Right ventricle myocardium inferior (tissue), 1 donor: ENCODE measurements around the gene ZFP36L2. TPM values are rescaled to one million over a fixed set of nuclear protein-coding genes. Genes with fewer than 3 reads are reported as not detected.
A peak's percentile ranks its signal among the peaks of the same experiment; 100 is the strongest.

Experiments
- ATAC-seq: fragments of 200-7000 bp; cut with Tn5 transposase; one replicate; pipeline ENCODE4 v1.9.1; 2020; ENCODE audit warnings: mild to moderate bottlenecking, moderate library complexity
- DNase-seq: peaks from one replicate; pipeline ENCODE4 v3.0.0; 2021; ENCODE audit errors: missing footprints
- intact Hi-C: fragments of 100-400 bp; cut with DNase I; formaldehyde crosslinking; loops from one replicate; pipeline ENCODE4 v1.11.0; 2022
- total RNA-seq: library from RNA; stranded (reverse); fragmentation: NEBNext Ultra II Directional; extraction: Animal tissue kit (Norgen Biotek cat#: 25700); gene quantifications from one replicate; pipeline ENCODE4 v1.2.1, GENCODE V29; 2021
- donor health status: DM: no; HTN: yes; CAD: no; lungs with severe emphysema.

The ZFP36L2 gene
- total RNA-seq, 1 donor from 2014 or later, result 51.1 TPM

DNA sequence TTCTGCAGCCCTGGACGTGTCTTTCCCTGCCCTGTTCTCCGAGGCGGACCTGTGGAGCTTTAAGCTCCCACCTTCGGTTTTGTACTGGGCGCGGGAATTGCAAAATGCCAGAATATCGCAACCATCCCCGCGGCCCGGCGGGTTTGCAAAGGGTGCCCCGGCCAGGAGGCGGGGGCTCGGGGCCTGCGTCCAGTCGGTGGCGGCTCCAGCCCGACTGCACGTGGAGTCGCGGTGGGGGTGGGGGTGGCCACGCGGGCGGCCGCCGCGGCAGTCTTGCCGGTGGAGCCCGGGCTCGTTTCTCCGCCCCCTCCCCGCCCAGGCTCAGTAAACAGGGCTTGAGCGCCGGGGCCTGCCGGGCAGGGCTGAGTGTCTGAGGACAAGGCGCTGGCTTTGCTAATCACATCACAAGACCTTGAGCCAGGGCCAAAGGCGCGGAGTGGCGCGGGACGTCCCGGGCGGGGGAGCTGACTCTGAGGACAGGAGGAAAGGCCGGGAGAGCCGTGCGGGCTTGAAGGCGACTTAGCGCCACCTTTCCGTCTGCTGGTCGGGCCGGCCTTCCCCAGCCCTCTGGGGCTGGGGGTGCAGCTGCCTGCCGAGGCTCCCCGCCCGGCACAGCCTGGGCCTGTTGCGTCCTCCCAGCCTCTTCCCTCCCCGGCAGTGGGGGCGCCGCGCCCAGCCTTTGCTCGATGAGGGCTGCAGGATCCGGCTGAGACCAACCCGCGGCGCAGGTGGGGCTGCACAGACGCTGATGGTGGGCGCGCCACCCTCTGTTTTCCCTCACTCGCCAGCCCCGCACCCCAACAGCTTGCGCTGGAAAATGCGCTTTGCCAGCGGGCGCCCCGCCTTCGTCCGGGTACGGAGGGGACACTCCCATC is 786 bp upstream of the ZFP36L2 start:
- peak; percentile 97 for DNase-seq
- peak; percentile 79 for ATAC-seq
- intact Hi-C loops, result loop anchor here (2.0 kb wide), 5 partner anchors 68 to 280 kb away; no protein-coding TSS in a partner anchor

DNA sequence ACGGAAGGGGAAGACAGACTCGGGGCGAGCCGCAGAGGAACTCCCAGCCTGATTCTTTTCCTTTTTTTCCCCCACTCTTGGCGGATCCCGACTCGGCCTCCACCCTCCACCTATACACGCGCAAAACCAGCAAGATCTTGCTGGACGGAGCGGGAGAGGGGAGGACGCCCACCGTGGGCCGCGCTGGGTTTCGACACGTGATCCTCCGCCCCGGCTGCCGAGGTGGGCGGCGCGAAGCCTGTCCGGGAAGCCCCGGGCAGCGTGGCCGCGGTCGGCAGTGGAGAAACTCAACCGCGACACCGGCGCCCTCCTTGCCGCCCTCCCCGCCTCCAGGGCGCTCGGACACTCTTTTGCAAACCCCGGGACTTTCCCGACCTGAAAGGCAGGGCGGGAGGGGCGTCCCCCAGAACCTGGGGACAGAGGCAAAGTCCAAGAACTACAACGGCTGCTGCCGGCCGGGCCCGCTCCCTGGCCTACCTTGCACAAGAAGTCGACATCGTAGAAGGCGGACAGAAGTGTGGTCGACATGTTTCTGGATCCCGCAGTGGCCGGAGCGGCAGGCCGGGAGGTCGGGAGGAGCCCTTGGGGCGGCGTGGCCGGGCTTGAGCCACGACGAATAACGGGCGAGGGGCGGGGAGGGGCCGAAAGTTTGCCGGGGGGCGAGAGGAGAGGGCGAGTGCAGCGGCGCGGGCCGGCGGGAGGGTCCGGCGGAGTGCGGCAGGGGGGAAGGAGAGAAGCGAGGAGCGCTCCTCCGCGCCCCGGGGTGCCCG is 433 bp downstream of the ZFP36L2 start:
- intact Hi-C loops, result loop anchor here (2.0 kb wide), 5 partner anchors 67 to 279 kb away; no protein-coding TSS in a partner anchor
- peak; percentile 90 for DNase-seq
- ATAC-seq, result peak; percentile 5

DNA sequence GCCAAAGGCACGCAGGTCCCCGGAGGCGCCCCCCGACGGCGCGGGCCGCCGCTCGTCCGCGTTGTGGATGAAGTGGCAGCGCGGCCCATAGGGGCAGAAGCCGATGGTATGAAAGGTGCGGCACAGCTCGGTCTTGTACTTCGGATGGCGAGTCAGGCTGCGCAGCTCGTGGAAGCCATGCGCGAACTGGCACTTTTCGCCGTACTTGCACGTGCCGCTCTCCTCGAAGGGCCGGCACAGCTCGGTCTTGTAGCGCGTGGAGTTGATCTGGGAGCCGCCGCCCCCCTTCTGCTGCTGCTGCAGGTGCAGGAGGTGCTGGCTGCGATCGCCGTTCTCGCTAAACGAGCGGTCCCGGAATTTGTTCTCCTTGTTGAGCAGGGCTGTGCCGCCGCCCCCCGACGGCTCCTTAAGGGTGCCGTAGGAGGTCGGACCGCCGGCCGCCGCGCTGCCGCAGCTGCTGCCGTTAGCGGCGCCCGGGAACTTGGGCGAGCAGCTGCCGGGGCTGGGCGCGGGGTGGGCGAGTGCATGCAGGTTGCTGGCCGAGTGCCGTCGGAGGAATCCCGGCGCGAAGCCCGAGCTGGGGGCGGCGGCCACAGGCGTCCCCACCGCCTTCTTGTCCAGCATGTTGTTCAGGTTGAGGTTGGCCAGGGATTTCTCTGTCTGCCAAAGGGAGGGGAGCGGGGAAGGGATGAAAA is 1.2 kb downstream of the ZFP36L2 start:
- intact Hi-C loops, result no loop called here
- ATAC-seq (no peak), DNase-seq (peak; percentile 85)

DNA sequence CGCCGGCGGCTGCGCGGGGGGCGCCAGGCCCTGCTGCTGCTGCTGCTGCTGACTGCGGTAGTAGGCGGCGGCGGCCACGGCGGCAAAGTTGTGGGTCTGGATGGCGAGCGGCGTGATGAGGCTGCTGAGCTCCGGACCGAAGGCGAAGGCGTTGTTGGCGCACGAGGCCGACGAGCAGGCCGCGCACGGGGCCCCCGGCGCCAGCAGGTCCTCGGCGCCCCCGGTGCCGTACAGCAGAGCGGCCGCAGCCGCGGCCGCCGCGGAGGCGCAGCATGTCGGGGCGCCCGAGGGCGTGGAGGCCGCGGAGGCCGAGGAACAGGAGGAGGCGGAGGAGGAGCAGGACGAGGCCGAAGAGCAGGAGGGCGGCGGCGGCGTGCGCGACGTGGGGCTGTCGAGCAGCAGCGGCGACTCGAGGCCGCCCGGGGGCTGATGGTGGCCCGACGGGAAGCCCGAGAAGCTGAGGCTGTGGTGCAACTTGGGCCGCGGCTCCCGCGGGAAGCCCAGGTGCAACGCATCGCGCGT is 1.8 kb downstream of the ZFP36L2 start:
- peak; percentile 75 for DNase-seq
- ATAC-seq, result no peak
- intact Hi-C loops, result loop anchor here (5.0 kb wide), 2 partner anchors 137 to 152 kb away; no protein-coding TSS in a partner anchor

DNA sequence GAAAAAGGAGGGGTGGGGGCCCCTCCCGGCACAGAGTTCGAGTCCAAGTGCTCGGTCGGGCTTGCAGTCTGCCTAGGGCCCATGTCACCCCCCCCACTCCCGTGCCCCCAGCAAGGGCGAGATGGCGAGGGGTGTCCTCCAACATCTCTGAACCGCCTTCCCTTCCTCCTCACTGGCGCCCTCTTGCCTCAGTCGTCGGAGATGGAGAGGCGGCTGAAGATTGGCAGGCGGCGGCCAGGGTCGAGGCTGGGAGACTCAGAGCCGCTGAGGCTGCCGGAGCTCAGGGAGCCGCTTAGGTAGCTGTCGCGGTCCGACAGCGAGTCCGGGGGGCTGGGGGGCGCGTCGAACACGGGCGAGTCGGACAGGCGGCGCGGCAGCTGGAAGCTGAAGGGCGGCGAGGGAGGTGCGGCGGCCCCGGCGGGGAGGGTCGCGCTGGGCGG is 2.3 kb downstream of the ZFP36L2 start:
- intact Hi-C loops, result loop anchor here (5.0 kb wide), 2 partner anchors 137 to 152 kb away; no protein-coding TSS in a partner anchor
- ATAC-seq (no peak), DNase-seq (peak; percentile 88)

DNA sequence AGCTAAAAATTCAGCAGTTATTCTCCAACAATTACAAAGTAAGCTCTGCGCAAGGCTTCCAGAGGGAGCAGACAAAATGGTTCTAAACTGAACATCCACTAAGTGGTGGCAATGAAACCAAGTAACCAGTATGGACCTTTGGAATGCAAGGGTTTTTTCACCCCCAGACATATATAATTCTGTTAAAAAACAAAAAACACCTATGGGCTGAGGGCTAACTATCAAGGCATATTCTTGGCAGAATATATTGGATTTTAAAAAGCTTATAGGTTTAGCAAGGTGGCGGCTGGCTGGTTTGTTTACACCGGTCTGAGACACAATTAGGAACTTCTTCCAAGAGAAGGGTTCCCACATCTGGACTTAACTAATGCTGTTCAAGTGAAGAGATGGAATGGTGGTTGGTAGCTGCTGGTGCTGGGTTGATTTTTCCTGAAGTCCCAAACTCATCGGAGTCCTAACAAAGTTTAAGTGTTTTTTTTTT is 2.8 kb downstream of the ZFP36L2 start:
- DNase-seq (no peak), ATAC-seq (no peak)
- intact Hi-C loops, result loop anchor here (5.0 kb wide), 2 partner anchors 136 to 151 kb away; no protein-coding TSS in a partner anchor

DNA sequence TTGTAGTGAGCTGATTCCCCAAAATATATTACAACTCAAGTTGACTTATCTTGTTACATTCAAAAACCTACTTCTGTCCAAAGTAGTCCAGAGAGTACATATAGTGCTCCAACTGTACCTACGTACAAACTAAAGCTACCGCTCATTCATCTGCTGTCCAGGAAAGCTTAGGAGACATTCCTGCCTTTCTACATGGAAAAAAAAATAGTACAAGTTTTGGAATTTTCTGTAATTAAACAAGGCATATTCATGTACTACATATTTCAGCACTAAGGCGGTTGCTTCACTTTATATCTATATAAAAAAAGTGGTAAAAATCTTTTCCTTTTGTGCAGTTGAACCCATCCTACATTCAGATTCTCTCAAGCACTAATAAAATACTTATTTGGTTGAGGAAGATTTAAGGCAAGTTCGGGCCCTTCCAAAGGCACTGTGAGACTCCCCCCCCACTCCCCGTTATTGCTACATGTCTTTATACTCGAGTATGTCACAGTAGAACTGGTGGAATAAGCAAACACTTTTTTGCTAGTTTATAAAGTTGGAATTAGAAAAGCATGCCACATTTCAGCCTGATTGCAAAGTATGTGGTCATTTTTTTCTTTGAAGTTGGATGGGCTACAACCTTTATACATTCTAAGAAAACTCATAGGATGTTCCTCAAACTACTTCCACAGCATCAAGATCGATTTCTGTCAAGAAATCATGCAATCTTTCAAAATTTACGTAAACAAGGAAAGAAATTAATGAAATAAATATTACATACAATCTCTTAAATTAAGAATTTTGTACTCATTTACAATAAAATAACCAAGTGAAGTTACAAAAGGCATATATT is 3.7 kb downstream of the ZFP36L2 start:
- ATAC-seq (no peak), DNase-seq (no peak)
- intact Hi-C loops, result loop anchor here (5.0 kb wide), 2 partner anchors 135 to 150 kb away; no protein-coding TSS in a partner anchor

DNA sequence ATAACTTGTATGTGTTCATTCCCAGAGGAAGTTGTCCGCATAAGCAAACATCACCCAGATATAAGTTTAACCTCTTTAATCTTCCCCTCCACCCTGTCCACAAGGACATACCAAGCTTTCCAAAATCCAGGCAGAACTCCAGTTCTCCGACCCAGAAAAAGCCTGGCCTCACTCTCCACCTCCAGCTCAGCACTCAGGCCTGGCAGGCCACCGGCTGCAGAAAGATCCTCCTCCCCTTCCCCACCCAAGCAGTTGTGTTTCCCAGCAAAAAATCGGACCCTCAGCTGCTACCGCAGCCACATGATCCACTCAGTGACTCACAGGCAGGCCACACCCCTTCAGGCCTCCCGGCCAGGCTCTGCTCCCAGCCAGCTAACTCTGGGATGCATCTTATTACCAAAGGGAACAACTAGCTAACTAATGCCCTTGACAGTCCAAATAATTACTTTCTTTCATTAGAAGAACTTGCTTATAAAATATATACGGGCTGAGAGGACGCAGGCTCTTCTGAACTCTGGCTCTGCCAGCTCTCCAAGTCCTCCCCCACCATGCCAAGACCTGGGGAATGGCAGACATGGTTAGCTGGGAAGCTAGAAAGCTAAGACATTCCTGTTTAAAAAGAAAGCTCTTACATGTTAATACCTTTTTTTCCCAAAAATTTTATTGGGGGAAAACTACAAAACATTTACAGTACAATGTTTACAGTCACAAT is 4.5 kb downstream of the ZFP36L2 start:
- peak; percentile 92 for DNase-seq
- intact Hi-C loops, result loop anchor here (5.0 kb wide), 2 partner anchors 135 to 150 kb away; no protein-coding TSS in a partner anchor
- peak; percentile 38 for ATAC-seq

DNA sequence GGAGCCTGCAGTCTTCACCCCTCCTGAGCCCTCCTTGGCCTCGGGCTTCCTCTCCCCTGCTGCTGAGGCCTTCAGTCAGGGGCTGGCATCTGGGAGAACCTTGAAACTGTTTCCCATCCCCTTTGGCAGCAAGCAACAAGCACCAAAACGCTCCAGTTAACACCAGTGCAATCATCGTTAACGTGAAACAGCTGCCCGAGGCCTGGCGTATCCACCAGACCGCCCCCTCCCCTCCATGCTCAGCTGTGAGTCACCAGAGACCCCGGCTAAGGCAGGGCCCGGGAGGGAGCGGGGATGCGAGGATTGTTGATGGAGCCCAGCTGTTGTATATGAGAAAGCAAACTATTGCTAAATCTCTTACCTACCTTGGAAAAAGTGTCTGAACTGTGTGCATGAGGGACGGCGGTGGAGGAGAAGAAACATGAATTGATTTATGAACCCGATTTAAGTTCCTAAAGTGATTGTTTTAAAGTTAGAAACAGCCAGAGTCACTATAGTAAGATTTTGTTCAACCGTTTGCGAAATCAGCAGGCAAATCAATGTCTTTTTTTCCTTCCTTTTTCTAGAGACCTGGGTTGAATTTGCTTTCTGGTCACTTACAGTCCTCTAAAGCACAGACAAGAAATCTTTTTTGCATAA is 5.2 kb downstream of the ZFP36L2 start:
- ATAC-seq (peak; percentile 26), DNase-seq (peak; percentile 80)
- intact Hi-C loops, result loop anchor here (5.0 kb wide), 2 partner anchors 134 to 149 kb away; no protein-coding TSS in a partner anchor

DNA sequence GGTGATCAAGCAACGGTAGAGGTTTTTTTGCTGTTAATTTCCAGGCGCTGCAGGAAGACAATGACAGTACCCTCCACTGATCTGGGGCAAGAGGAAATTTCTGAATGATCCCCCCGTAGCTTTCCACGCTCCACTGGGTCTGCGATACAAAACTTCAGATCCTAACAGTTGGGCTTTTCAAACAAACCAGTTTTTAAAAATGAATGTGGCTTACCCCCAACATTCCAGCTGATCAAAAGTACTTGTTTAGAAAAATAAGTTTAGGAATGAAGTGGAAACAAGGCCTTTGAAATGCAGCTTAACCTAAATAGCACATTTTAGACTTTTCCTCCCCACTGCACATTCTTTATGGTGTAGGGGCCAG is 5.7 kb downstream of the ZFP36L2 start:
- intact Hi-C loops, result loop anchor here (5.0 kb wide), 2 partner anchors 133 to 148 kb away; no protein-coding TSS in a partner anchor
- no peak for ATAC-seq
- no peak for DNase-seq

DNA sequence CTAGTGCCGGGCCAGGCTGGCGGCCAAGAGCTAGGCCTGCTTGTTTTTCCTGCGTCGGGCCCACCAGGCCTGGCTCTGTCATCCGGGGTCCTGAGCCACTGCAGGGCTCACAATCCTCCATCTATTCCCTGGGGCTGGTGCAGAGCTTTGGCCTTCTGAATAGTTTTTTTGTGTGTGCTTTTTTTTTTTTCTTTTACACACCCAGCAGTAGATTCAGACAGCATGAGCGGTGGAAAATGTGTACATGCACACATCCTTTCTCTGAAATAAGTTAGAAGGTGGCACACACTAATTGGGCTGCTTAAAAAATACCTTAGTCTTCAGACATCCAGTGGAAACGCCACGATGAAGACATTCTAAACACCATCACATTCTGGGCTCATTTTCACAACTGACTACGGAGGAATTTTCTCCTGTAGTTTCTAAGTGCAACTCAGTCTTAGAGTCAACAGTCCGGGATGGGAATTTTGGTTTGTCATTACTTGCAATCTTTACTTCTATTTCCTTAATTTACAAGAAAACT is 6.1 kb downstream of the ZFP36L2 start:
- no peak for DNase-seq
- intact Hi-C loops, result loop anchor here (5.0 kb wide), 2 partner anchors 133 to 148 kb away; no protein-coding TSS in a partner anchor
- no peak for ATAC-seq

DNA sequence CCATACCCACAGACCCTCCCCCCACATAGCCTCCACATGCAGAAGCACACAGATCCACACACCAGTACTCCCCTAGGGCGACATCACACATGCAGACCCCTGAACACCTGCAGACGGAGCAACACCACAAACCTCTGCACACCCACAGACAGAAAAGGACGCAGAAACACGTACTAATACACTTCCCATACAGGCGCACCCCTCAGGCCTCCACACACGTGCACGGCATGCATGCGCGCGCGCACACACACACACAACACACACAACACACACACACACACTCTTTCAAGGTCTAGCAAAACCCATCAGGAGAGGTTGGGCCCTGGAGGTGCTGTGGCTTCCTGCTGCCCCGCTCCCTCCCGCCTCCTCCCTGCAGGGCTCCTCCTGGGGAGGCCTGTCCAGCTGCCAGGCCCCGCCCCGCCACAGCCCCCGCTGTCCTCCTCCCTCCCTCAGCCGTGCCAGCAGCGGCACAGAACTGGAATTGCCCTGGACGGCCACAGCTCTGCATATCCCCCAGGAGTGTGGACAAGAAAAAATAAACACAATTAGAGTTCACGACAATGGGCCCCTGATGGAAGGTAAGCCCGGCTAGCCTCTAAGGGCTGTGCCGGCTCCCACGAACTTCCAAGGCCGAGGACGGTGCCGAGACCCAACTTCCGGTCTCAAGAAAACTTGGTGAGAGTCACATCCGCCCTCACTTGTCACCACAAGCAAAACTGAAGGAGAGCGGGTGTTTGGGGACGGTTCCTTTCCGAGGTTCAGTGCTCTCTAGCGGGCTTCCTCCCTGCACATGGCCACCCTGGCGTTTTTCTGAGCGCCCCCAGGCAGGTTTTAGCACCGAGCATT is 6.8 kb downstream of the ZFP36L2 start:
- DNase-seq (peak; percentile 94), ATAC-seq (peak; percentile 79)
- intact Hi-C loops, result loop anchor here (2.0 to 5.0 kb wide), 5 partner anchors 42 to 147 kb away; no protein-coding TSS in a partner anchor

DNA sequence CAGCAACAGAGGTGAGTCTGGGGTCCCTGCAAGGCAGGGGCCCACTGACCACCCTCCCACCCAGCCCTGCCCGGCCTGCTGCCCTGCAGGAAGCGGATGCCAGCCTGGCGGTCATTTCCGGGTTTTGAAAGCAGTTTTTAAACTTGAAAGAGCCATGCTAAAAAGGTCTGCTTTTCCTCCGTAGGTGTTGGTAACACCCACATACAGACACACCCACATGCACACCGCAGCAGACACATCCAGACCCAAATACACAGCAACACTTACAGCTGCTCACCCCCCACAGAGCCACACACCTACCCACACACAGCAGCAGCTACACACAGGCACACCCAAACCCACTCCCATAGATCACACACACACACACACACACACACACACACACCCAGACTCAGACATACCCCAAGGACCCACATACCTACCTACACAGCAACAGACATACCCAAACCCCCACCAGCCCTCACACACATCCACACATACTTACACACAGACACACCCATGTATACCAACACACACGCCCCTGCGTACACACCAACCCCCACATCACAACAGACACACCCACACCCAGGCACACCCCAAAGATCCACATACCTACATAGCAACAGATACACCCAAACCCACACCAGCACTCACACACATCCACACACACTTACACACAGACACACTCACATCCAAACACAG is 7.6 kb downstream of the ZFP36L2 start:
- intact Hi-C loops, result loop anchor here (2.0 to 5.0 kb wide), 3 partner anchors 42 to 88 kb away; no protein-coding TSS in a partner anchor
- DNase-seq (peak; percentile 83), ATAC-seq (peak; percentile 12)

DNA sequence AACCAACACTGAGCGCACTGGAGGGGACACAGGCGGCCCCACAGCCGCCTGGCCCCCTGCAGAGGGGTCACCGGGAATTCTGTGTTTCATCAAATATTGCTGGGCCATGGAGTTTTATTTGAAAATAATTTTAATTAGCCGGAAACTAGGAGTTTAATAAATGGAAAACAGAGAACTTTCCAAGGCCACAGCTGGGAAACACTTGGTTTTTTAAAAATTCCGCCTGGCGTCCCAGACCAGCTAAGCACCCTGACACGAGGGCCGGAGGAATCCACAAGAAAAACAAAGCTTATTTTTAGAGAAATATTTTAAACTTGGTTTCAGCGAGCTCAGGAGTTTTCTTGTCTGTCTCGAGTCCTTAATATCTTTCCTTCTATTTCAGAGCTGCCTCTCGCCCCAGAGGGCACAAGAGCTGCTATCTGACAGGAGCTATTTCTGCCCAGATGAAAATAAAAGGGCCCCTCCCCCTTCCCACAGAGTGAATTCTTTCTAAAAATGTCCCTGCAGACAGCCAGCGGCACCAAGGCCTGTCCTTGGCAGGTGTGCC is 8.2 kb downstream of the ZFP36L2 start:
- no peak for DNase-seq
- ATAC-seq, result peak; percentile 14
- intact Hi-C loops, result loop anchor here (2.0 to 5.0 kb wide), 3 partner anchors 41 to 87 kb away; no protein-coding TSS in a partner anchor
